Prostate gland (tissue), 2 donors: ENCODE results near the gene PRTG. TPM values are rescaled to one million over a fixed set of nuclear protein-coding genes. Genes with fewer than 3 reads are reported as not detected.

Source experiments
- DNase-seq: peaks from one replicate; pipeline ENCODE4 v3.0.0-alpha.2; 2019; ENCODE audit warnings: low spot score
- H3K27ac ChIP-seq, 2 donors: fragments of 200-600 bp; sonication (generic); 2 replicates each; pipeline ENCODE4 v1.5.1; 2017 to 2019
- H3K27me3 ChIP-seq: fragments of 200-600 bp; sonication (generic); replicated peaks from 2 replicates; pipeline ENCODE4 v1.5.1; 2019; ENCODE audit not compliant: insufficient read depth
- H3K36me3 ChIP-seq, 2 donors: fragments of 200-600 bp; sonication (generic); 1 replicate in 1 of 2; 2 replicates in 1 of 2; pipeline versions ENCODE4 v1.5.1 to v1.8.1; 2017 to 2019
- H3K4me1 ChIP-seq: fragments of 200-600 bp; sonication (generic); replicated peaks from 2 replicates; pipeline ENCODE4 v1.5.1; 2019
- H3K4me3 ChIP-seq, 2 donors: fragments of 200-600 bp; sonication (generic); 2 replicates each; pipeline ENCODE4 v1.5.1; 2017 to 2019
- H3K9me3 ChIP-seq: fragments of 200-600 bp; sonication (generic); 2 replicates; pipeline ENCODE4 v1.5.1; 2017
- CTCF ChIP-seq, 4 experiments: fragments of 200-600 bp in 2 of 4; fragments of 450-650 bp in 2 of 4; sonication (generic) in 2 of 4; IDR thresholded peaks; 1 replicate in 3 of 4; 2 replicates in 1 of 4; pipeline ENCODE4 v1.5.1; 2016 to 2019; ENCODE audit warnings: antibody characterized with exemption in 4 of 4, mild to moderate bottlenecking in 2 of 4, moderate library complexity in 2 of 4
- POLR2A ChIP-seq: fragments of 450-650 bp; IDR thresholded peaks from one replicate; pipeline ENCODE4 v1.6.1; 2016; ENCODE audit warnings: antibody characterized with exemption, mild to moderate bottlenecking
- POLR2AphosphoS5 ChIP-seq: sonication (generic); formaldehyde crosslinking; IDR thresholded peaks from one replicate; pipeline ENCODE4 v1.6.1; 2017; ENCODE audit warnings: antibody characterized with exemption
- WGBS: methylation state at CpG from one replicate; pipeline ENCODE4 v1.1.5; 2018; 5-methylcytosine and 5-hydroxymethylcytosine counted together
- intact Hi-C: fragments of 100-400 bp; cut with DNase I; formaldehyde crosslinking; loops from one replicate; pipeline ENCODE4 v1.14.2; 2022
- total RNA-seq, 2 donors: library from RNA; depleted of rRNA; stranded (reverse); fragments of >200 nt; gene quantifications; one replicate each; pipeline ENCODE4 v1.1.0, GENCODE V29; 2016

The PRTG gene
- total RNA-seq, 2 donors from 2014 or later: 6.1 to 9.4 TPM

DNA sequence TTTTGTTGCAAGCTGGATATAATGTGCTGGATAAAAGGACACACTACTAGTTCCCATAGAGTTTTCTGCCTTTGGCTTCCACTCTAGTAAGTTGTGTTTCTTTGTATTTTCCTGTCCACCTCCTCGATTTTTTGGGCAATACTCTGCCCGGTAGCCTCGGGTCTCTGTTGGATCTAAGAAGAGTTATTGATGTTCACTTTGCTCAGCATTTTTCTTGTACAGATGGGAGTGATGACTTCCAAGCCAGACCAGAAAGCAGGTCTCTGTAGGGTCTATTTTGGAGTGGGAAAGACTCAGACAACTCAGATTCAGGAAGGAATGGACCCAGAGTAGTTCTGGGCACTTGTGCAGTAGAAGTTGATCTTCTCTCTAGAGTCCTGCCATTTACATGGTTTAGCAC is 36.0 kb upstream of the PRTG start:
- H3K36me3 ChIP-seq: no peaks in the 10 kb centered on the region
- TF ChIP-seq POLR2A: no peak
- no peak for TF ChIP-seq POLR2AphosphoS5
- no peak for TF ChIP-seq CTCF (IDR thresholded peaks at IDR 0.05)

DNA sequence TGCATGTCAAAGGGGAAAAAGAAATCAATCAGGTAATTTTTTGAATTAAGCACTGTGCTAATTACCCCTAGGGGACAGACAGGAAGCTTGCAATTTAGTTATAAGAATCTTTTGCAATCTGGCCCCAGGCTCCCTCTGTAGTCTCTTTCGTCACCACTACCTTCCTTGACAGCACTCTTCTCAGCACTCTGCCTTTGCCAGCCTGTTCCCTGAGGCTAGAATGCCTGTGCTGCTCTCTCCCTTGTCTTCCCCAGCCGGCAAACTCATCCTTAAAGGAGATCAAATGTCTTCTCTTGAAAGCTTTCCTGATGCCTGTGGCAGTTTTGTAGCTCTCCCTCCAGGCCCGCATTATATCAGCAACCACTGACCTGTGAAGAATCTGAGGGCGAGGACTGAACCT is 32.4 kb upstream of the PRTG start:
- WGBS: 47% methylated on average over 4 of the region's 4 CpGs
- no peaks in the 10 kb centered on the region for H3K9me3 ChIP-seq
- no peak for DNase-seq
- intact Hi-C loops: no loop called here
- no peak overlapping the region for H3K27ac ChIP-seq
- no peak overlapping the region for H3K4me3 ChIP-seq
- no peaks in the 10 kb centered on the region for H3K36me3 ChIP-seq
- H3K27me3 ChIP-seq: no peaks in the 10 kb centered on the region
- TF ChIP-seq POLR2A (no peak), POLR2AphosphoS5 (no peak), CTCF (IDR thresholded peaks at IDR 0.05) (no peak)
- H3K4me1 ChIP-seq: no peaks in the 10 kb centered on the region

More for the DNA sequence above, 36.0 kb upstream of the PRTG start:
- intact Hi-C loops: no loop called here
- WGBS: 88% methylated on average over 3 of the region's 3 CpGs
- no peak overlapping the region for H3K27ac ChIP-seq
- no peaks in the 10 kb centered on the region for H3K9me3 ChIP-seq
- H3K27me3 ChIP-seq: no peaks in the 10 kb centered on the region
- H3K4me1 ChIP-seq: no peaks in the 10 kb centered on the region
- DNase-seq: no peak
- H3K4me3 ChIP-seq: no peak overlapping the region

DNA sequence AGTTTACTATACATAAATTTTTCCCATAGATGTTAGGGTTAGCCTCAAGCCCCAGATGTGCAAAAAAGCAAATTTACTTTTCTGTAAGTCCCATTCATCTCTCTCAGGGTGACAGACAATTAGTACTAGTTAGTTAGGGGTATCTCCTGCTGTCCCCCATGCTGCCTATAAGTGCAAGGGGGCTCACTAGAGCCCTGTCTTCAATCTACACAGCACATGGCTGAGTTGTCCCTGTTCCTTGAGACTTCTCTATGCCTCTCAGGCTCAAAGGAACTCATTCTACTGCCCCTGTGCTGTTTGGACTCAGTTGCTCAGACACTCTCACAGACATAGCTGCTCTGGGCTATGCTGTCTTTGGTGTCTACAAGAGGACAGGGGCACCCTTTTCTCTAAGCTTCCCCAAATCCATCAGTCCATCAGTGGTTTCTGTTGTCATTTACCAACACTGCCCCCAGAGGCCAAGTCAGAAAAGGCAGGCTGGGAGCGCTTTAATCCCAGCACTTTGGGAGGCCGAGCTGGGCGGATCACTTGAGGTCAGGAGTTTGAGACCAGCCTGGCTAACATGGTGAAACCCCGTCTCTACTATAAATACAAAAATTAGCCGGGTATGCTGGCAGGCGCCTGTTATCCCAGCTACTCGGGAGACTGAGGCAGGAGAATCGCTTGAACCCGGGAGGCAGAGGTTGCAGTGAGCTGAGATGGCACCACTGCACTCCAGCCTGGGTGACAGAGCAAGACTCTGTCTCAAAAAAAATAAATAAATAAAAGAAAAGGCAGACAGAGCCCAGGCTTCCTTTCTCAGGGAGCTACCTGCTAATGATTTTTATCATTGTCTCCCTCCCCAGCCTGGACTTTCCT is 31.4 kb upstream of the PRTG start:
- H3K27me3 ChIP-seq: no peaks in the 10 kb centered on the region
- H3K4me3 ChIP-seq: no peak overlapping the region
- WGBS: 55% methylated on average over 9 of the region's 9 CpGs
- no peaks in the 10 kb centered on the region for H3K4me1 ChIP-seq
- DNase-seq: no peak
- H3K27ac ChIP-seq: no peak overlapping the region
- no peak for TF ChIP-seq POLR2A
- TF ChIP-seq CTCF (IDR thresholded peaks at IDR 0.05): peak in 1 of 4 experiments; percentile 9
- H3K9me3 ChIP-seq: no peaks in the 10 kb centered on the region
- no peaks in the 10 kb centered on the region for H3K36me3 ChIP-seq
- intact Hi-C loops: no loop called here

DNA sequence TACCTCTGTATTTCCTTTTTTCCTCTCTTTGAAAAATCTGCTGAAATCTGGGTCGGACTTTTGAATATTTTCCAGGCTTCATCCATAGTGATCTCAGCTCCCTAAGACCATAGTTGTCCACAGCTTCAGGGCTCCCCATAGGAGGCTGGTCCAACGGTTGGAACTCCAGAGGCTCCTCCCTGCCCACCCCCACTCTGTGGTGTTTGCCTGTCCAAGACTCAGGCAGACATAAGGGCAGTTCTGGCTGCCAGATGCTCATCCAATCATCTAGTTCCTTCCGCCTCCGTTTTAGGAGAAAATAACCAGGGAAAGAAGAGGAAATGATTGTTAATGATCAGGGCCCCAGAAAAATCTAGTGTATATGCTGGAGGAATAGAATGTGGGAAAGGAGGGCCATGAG is 27.9 kb upstream of the PRTG start:
- intact Hi-C loops: no loop called here
- Histone ChIP-seq H3K9me3 (no peaks in the 10 kb centered on the region), H3K4me1 (no peaks in the 10 kb centered on the region), H3K36me3 (no peaks in the 10 kb centered on the region), H3K27ac (no peak overlapping the region), H3K4me3 (no peak overlapping the region), H3K27me3 (no peaks in the 10 kb centered on the region)
- TF ChIP-seq CTCF (IDR thresholded peaks at IDR 0.05): no peak
- TF ChIP-seq POLR2AphosphoS5: no peak
- no peak for TF ChIP-seq POLR2A
- no peak for DNase-seq
- WGBS: 47% methylated on average over 4 of the region's 4 CpGs

DNA sequence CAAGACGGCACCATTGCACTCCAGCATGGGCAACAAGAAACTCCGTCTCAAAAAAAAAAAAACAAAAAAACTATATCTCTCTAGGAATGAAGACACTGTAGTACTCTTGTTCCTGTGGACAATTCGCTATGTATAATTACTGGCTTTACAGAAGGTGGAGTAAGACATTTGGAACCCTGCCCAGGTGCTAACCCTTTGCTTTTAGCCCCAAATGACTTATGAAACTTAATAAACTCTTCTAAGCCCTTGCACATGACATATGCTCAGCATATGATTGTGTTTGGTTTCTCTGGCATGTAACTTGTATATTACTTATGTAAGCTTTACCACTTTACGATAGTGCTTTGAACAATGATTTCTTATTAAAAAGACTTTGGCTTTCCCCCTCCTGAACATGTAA is 27.3 kb upstream of the PRTG start:
- no peak overlapping the region for H3K27ac ChIP-seq
- no peaks in the 10 kb centered on the region for H3K36me3 ChIP-seq
- H3K27me3 ChIP-seq: no peaks in the 10 kb centered on the region
- no peak for TF ChIP-seq POLR2AphosphoS5
- no peak for TF ChIP-seq CTCF (IDR thresholded peaks at IDR 0.05)
- TF ChIP-seq POLR2A: no peak
- no peaks in the 10 kb centered on the region for H3K4me1 ChIP-seq
- WGBS: 52% methylated on average over 4 of the region's 4 CpGs
- H3K4me3 ChIP-seq: no peak overlapping the region
- intact Hi-C loops: no loop called here
- no peaks in the 10 kb centered on the region for H3K9me3 ChIP-seq
- DNase-seq: no peak
